ENCODE results near the gene RIMKLB.
A peak's percentile ranks its signal among the peaks of the same experiment; 100 is the strongest.

Gene RIMKLB

GRCh38 chr12:8672381-8672780 lies 25.4 kb upstream of the RIMKLB start:
- no peaks in the 10 kb centered on the region for H3K4me1 ChIP-seq (ENCODE audit: control insufficient read depth, insufficient read depth, low read length)
- no peak overlapping the region for H3K27ac ChIP-seq (ENCODE audit: low read depth, low read length)
- no peak overlapping the region for H3K4me3 ChIP-seq (ENCODE audit: low read depth, low read length)
- H3K27me3 ChIP-seq (ENCODE audit: control insufficient read depth, insufficient read depth, low read length) = no peaks in the 10 kb centered on the region
- no peak overlapping the region for H3K9ac ChIP-seq (ENCODE audit: low read depth, low read length)
- H3K36me3 ChIP-seq (ENCODE audit: control insufficient read depth, insufficient read depth, low read length) = no peaks in the 10 kb centered on the region
- H3K9me3 ChIP-seq (ENCODE audit: control insufficient read depth, insufficient read depth, low read length) = no peaks in the 10 kb centered on the region; the same call in 1 of the 2 replicates

GRCh38 chr12:8675591-8676036 lies 22.2 kb upstream of the RIMKLB start:
- Histone ChIP-seq H3K27me3 (ENCODE audit: control insufficient read depth, insufficient read depth, low read length) (no peaks in the 10 kb centered on the region), H3K9me3 (ENCODE audit: control insufficient read depth, insufficient read depth, low read length) (no peaks in the 10 kb centered on the region; the same call in 1 of the 2 replicates), H3K4me1 (ENCODE audit: control insufficient read depth, insufficient read depth, low read length) (no peaks in the 10 kb centered on the region; the same call in 1 of the 2 replicates), H3K9ac (ENCODE audit: low read depth, low read length) (no peak overlapping the region), H3K4me3 (ENCODE audit: low read depth, low read length) (no peak overlapping the region), H3K27ac (ENCODE audit: low read depth, low read length) (no peak overlapping the region), H3K36me3 (ENCODE audit: control insufficient read depth, insufficient read depth, low read length) (no peaks in the 10 kb centered on the region)

DNA sequence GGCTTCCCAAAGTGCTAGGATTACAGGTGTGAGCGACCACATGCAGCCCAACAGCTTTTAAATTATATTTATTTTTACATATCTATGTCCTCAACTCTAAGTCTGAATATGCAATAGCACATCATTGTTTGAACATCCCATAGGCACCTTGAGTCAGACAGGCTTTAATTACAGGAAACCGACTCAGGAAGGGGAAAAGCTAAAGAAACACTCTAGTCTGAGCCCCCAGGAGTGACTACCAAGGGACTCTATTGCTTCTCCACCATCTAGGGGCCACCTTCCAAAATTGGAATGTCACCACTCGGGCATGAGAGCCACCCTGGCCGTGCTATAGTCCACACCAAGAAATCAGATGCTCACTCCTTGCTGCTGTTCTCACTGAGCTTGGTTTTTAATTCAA lies 21.1 kb upstream of the RIMKLB start:
- Histone ChIP-seq H3K9ac (ENCODE audit: low read depth, low read length) (no peak overlapping the region), H3K9me3 (ENCODE audit: control insufficient read depth, insufficient read depth, low read length) (no peaks in the 10 kb centered on the region), H3K36me3 (ENCODE audit: control insufficient read depth, insufficient read depth, low read length) (no peaks in the 10 kb centered on the region), H3K4me3 (ENCODE audit: low read depth, low read length) (no peak overlapping the region), H3K4me1 (ENCODE audit: control insufficient read depth, insufficient read depth, low read length) (peaks cover 10% of the 10 kb centered on the region), H3K27me3 (ENCODE audit: control insufficient read depth, insufficient read depth, low read length) (no peaks in the 10 kb centered on the region), H3K27ac (ENCODE audit: low read depth, low read length) (no peak overlapping the region)

- no peak overlapping the region for H3K4me3 ChIP-seq (ENCODE audit: low read depth, low read length)
- H3K27me3 ChIP-seq (ENCODE audit: control insufficient read depth, insufficient read depth, low read length) = no peaks in the 10 kb centered on the region
- H3K27ac ChIP-seq (ENCODE audit: low read depth, low read length) = no peak overlapping the region
- H3K4me1 ChIP-seq (ENCODE audit: control insufficient read depth, insufficient read depth, low read length) = peaks cover 14% of the 10 kb centered on the region
- H3K36me3 ChIP-seq (ENCODE audit: control insufficient read depth, insufficient read depth, low read length) = no peaks in the 10 kb centered on the region
- H3K9ac ChIP-seq (ENCODE audit: low read depth, low read length) = no peak overlapping the region
- H3K9me3 ChIP-seq (ENCODE audit: control insufficient read depth, insufficient read depth, low read length) = no peaks in the 10 kb centered on the region
Measured at GRCh38 chr12:8677362-8677761, 20.4 kb upstream of the RIMKLB start.

GRCh38 chr12:8678661-8679111 lies 19.1 kb upstream of the RIMKLB start:
- Histone ChIP-seq H3K27me3 (ENCODE audit: control insufficient read depth, insufficient read depth, low read length) (no peaks in the 10 kb centered on the region), H3K9ac (ENCODE audit: low read depth, low read length) (no peak overlapping the region), H3K27ac (ENCODE audit: low read depth, low read length) (no peak overlapping the region), H3K9me3 (ENCODE audit: control insufficient read depth, insufficient read depth, low read length) (no peaks in the 10 kb centered on the region), H3K4me1 (ENCODE audit: control insufficient read depth, insufficient read depth, low read length) (peaks cover 14% of the 10 kb centered on the region), H3K36me3 (ENCODE audit: control insufficient read depth, insufficient read depth, low read length) (no peaks in the 10 kb centered on the region), H3K4me3 (ENCODE audit: low read depth, low read length) (no peak overlapping the region)

DNA sequence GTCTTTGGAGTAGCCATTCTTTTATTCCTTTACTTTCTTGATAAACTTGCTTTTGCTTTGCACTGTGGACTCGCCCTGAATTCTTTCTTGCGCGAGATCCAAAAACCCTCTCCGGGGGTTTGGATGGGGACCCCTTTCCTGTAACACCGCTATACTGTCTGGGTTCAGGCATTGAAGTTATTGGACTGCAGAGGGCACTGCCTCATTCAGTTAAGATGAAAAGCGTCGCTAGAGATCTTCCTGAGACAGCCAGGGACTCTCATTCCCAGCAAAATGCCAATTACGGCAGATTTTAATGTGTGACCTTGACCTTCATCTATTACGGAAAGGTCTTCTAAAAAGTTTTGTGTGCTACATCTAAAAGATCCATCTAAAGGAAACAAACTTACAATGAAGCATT lies 17.3 kb upstream of the RIMKLB start:
- peaks cover 14% of the 10 kb centered on the region for H3K4me1 ChIP-seq (ENCODE audit: control insufficient read depth, insufficient read depth, low read length)
- H3K9me3 ChIP-seq (ENCODE audit: control insufficient read depth, insufficient read depth, low read length) = no peaks in the 10 kb centered on the region
- no peak overlapping the region for H3K9ac ChIP-seq (ENCODE audit: low read depth, low read length)
- no peaks in the 10 kb centered on the region for H3K27me3 ChIP-seq (ENCODE audit: control insufficient read depth, insufficient read depth, low read length)
- H3K27ac ChIP-seq (ENCODE audit: low read depth, low read length) = no peak overlapping the region
- H3K4me3 ChIP-seq (ENCODE audit: low read depth, low read length) = no peak overlapping the region
- H3K36me3 ChIP-seq (ENCODE audit: control insufficient read depth, insufficient read depth, low read length) = no peaks in the 10 kb centered on the region

DNA sequence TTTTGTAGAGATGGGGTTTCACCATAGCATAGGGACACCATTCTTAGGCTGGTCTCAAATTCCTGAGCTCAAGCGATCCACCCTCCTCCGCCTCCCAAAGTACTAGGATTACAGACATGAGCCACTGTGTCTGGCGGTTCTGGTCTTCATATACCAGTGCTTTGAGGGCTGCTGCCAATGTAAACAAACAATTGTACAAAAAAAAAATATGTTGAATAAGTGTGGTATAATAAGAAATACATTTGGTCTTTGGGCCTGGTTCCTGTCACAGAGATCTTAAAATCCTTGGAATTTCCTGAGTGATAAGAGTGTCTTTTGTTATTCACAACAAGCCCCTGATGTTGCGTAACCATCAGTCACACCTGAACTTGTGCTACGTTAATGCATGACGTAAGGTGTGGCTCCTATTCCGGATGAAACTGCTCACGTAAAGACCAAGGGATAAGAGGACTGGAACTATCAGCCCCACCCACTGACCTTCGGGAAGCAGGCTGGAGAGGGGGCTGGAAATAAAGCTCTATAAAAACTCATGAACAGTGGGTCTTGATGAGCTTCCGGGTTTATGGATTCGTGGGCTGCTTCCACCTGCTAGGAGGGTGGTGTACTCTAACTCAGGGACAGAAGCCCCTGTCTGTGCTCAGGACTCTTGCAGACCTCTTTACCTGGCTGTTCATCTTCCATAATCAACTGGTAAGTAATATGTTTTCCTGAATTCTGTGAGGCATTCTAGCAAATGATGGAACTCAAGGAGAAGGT lies 16.5 kb upstream of the RIMKLB start:
- Histone ChIP-seq H3K36me3 (ENCODE audit: control insufficient read depth, insufficient read depth, low read length) (no peaks in the 10 kb centered on the region), H3K9me3 (ENCODE audit: control insufficient read depth, insufficient read depth, low read length) (no peaks in the 10 kb centered on the region), H3K27ac (ENCODE audit: low read depth, low read length) (peak overlapping the region; percentile 39), H3K27me3 (ENCODE audit: control insufficient read depth, insufficient read depth, low read length) (no peaks in the 10 kb centered on the region), H3K9ac (ENCODE audit: low read depth, low read length) (no peak overlapping the region), H3K4me3 (ENCODE audit: low read depth, low read length) (peak overlapping the region; percentile 43), H3K4me1 (ENCODE audit: control insufficient read depth, insufficient read depth, low read length) (peaks cover 14% of the 10 kb centered on the region)

DNA sequence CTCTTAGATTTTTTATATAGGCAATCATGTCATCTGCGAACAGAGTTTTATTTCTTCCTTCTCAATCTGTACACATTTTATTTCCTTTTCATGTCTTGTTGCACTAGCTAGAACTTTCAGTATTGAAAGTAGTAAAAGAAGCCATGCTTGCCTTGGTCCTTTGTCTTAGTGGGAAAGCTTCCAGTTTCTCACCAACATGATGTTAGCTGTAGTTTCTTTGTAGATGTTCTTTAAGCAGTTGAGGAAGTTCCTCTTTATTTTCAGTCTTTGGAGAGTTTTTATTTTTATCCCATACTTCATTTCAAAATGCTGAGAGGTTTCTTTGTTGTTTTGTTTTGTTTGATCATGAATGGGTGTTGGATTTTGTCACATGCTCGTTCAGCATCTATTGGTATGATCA lies 12.7 kb upstream of the RIMKLB start:
- Histone ChIP-seq H3K27ac (ENCODE audit: low read depth, low read length) (no peak overlapping the region), H3K36me3 (ENCODE audit: control insufficient read depth, insufficient read depth, low read length) (no peaks in the 10 kb centered on the region), H3K9ac (ENCODE audit: low read depth, low read length) (no peak overlapping the region), H3K4me1 (ENCODE audit: control insufficient read depth, insufficient read depth, low read length) (peaks cover 38% of the 10 kb centered on the region), H3K27me3 (ENCODE audit: control insufficient read depth, insufficient read depth, low read length) (no peaks in the 10 kb centered on the region), H3K4me3 (ENCODE audit: low read depth, low read length) (no peak overlapping the region), H3K9me3 (ENCODE audit: control insufficient read depth, insufficient read depth, low read length) (no peaks in the 10 kb centered on the region)

GRCh38 chr12:8687846-8688601 lies 9.8 kb upstream of the RIMKLB start:
- H3K9me3 ChIP-seq (ENCODE audit: control insufficient read depth, insufficient read depth, low read length) = no peaks in the 10 kb centered on the region
- H3K9ac ChIP-seq (ENCODE audit: low read depth, low read length) = no peak overlapping the region
- H3K36me3 ChIP-seq (ENCODE audit: control insufficient read depth, insufficient read depth, low read length) = no peaks in the 10 kb centered on the region
- H3K4me1 ChIP-seq (ENCODE audit: control insufficient read depth, insufficient read depth, low read length) = peaks cover 45% of the 10 kb centered on the region
- H3K4me3 ChIP-seq (ENCODE audit: low read depth, low read length) = no peak overlapping the region
- H3K27ac ChIP-seq (ENCODE audit: low read depth, low read length) = no peak overlapping the region
- no peaks in the 10 kb centered on the region for H3K27me3 ChIP-seq (ENCODE audit: control insufficient read depth, insufficient read depth, low read length)

DNA sequence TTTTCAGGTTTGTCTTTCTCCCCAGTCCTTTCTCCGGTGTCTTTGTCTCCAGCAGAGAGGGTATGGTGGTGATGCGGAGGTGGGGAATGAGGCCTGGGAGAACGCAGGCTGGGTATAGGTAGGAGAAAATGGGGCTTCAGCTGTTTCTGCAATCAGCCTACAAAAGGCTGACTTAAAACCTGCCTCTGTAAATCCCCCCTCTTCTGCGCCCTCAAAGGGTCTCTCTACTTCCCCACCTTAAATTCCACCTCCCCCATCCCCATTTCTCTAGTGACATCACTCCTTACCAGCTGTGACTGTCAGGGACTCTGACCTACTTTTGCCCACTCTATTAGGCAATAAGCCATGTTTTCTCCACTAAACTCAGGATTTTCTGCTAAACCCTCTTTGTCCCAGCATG lies 8.1 kb upstream of the RIMKLB start:
- Histone ChIP-seq H3K36me3 (ENCODE audit: control insufficient read depth, insufficient read depth, low read length) (no peaks in the 10 kb centered on the region), H3K9ac (ENCODE audit: low read depth, low read length) (peak overlapping the region; percentile 34; the same call in 1 of the 2 replicates), H3K27me3 (ENCODE audit: control insufficient read depth, insufficient read depth, low read length) (no peaks in the 10 kb centered on the region), H3K4me3 (ENCODE audit: low read depth, low read length) (no peak overlapping the region), H3K27ac (ENCODE audit: low read depth, low read length) (peak overlapping the region; percentile 70), H3K9me3 (ENCODE audit: control insufficient read depth, insufficient read depth, low read length) (no peaks in the 10 kb centered on the region), H3K4me1 (ENCODE audit: control insufficient read depth, insufficient read depth, low read length) (peaks cover 48% of the 10 kb centered on the region)

DNA sequence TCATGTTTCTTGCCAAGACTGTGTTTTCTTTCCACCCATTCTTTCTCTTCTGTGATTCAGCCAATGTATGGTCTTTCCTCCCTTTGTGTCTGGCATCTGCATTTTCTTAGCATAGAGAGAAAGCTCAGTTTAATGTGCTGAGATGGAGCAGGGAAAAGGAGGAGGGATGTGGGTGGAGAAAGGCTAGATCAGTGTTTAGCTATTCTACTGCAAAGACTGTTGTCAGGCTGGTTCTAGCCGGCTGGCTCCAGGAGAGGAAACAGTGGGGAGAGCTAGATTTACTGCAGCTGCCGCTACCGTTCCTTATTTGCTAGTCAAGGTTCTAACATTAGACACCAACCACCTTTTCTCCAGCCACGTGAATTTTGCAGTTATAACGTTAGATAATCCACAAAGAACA lies 5.2 kb upstream of the RIMKLB start:
- H3K4me3 ChIP-seq (ENCODE audit: low read depth, low read length) = 0 out of 2 replicates have a peak overlapping the region, but pooled peaks have one; percentile 18
- H3K27ac ChIP-seq (ENCODE audit: low read depth, low read length) = peak overlapping the region; percentile 91
- H3K9me3 ChIP-seq (ENCODE audit: control insufficient read depth, insufficient read depth, low read length) = no peaks in the 10 kb centered on the region
- peaks cover 51% of the 10 kb centered on the region for H3K4me1 ChIP-seq (ENCODE audit: control insufficient read depth, insufficient read depth, low read length)
- H3K27me3 ChIP-seq (ENCODE audit: control insufficient read depth, insufficient read depth, low read length) = no peaks in the 10 kb centered on the region
- no peaks in the 10 kb centered on the region for H3K36me3 ChIP-seq (ENCODE audit: control insufficient read depth, insufficient read depth, low read length)
- H3K9ac ChIP-seq (ENCODE audit: low read depth, low read length) = peak overlapping the region; percentile 45

All from HUES48 (cell line).